SK-N-SH treated with all-trans-retinoic acid at 6 μM for 48 hours (cell line): ENCODE data around the gene RALGAPB.

Experiments
- RARB ChIP-seq: fragments of 250-450 bp; sonication (Bioruptor Pico); IDR thresholded peaks from 2 replicates; pipeline ENCODE4 v1.8.0; 2021; ENCODE audit warnings: mild to moderate bottlenecking, moderate library complexity
- ZFP3 ChIP-seq: fragments of 250-450 bp; sonication (Bioruptor Pico); IDR thresholded peaks from 2 replicates; pipeline ENCODE4 v1.5.0; 2020; ENCODE audit warnings: mild to moderate bottlenecking, moderate library complexity
- TF ChIP-seq, protein P1 (sequence below): fragments of 250-450 bp; sonication (Bioruptor Pico); IDR thresholded peaks from 2 replicates; pipeline ENCODE4 v1.5.1; 2020; ENCODE audit warnings: low read depth, mild to moderate bottlenecking, moderate library complexity
- TF ChIP-seq, protein P2 (sequence below): fragments of 250-450 bp; sonication (Bioruptor Pico); IDR thresholded peaks from 2 replicates; pipeline ENCODE4 v1.5.0; 2020; ENCODE audit warnings: mild to moderate bottlenecking, moderate library complexity

DNA sequence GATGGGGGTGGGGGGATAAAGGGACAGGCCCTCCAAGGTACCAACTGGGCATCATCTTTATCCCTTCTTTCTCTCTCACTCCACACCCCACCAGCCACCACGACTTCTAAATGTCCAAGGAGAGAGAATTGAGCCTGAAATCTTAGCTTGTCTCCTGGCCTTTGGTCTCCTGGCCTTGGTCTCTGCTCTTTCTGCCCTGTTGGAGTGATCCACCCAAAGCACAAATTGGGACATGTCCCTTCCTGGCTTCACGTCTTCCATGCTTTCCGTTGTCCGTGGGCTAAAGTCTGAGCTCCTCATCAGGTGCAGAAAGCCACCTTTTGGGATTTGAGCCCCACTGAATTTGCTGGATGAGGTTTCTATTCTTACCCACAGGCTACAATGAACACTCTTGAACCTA lies 116.7 kb downstream of the RALGAPB start:
- TF ChIP-seq, protein P1, sequence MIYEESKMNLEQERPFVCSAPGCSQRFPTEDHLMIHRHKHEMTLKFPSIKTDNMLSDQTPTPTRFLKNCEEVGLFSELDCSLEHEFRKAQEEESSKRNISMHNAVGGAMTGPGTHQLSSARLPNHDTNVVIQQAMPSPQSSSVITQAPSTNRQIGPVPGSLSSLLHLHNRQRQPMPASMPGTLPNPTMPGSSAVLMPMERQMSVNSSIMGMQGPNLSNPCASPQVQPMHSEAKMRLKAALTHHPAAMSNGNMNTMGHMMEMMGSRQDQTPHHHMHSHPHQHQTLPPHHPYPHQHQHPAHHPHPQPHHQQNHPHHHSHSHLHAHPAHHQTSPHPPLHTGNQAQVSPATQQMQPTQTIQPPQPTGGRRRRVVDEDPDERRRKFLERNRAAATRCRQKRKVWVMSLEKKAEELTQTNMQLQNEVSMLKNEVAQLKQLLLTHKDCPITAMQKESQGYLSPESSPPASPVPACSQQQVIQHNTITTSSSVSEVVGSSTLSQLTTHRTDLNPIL, result no peak
- TF ChIP-seq, protein P2, sequence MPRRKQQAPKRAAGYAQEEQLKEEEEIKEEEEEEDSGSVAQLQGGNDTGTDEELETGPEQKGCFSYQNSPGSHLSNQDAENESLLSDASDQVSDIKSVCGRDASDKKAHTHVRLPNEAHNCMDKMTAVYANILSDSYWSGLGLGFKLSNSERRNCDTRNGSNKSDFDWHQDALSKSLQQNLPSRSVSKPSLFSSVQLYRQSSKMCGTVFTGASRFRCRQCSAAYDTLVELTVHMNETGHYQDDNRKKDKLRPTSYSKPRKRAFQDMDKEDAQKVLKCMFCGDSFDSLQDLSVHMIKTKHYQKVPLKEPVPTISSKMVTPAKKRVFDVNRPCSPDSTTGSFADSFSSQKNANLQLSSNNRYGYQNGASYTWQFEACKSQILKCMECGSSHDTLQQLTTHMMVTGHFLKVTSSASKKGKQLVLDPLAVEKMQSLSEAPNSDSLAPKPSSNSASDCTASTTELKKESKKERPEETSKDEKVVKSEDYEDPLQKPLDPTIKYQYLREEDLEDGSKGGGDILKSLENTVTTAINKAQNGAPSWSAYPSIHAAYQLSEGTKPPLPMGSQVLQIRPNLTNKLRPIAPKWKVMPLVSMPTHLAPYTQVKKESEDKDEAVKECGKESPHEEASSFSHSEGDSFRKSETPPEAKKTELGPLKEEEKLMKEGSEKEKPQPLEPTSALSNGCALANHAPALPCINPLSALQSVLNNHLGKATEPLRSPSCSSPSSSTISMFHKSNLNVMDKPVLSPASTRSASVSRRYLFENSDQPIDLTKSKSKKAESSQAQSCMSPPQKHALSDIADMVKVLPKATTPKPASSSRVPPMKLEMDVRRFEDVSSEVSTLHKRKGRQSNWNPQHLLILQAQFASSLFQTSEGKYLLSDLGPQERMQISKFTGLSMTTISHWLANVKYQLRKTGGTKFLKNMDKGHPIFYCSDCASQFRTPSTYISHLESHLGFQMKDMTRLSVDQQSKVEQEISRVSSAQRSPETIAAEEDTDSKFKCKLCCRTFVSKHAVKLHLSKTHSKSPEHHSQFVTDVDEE (CRISPR knock-in tag), result no peak
- TF ChIP-seq RARB (no peak), ZFP3 (CRISPR knock-in tag) (no peak)
